T-helper 2 cell treated with Interferon-gamma antibody and Interleukin-4, amounts not matched to agents 5 μg/mL and 100 μg/mL, for 36 hours (primary cell): Measurements from ENCODE around the gene TAF3.
"Not testable (repeated sequence)": the region's sequence is repeated elsewhere in the genome, so short reads cannot be mapped to it uniquely, and the experiment has no call there.

Experiments
- DNase-seq: peaks from one replicate; pipeline ENCODE4 v3.0.0; 2021; ENCODE audit warnings: low spot score
- H3K27ac Mint-ChIP-seq: one replicate; pipeline ENCODE4 v1.8.0; 2021; ENCODE audit warnings: mild to moderate bottlenecking, mixed read lengths
- H3K27me3 Mint-ChIP-seq: one replicate; pipeline ENCODE4 v1.8.0; 2021; ENCODE audit warnings: low read depth, mixed read lengths
- H3K36me3 Mint-ChIP-seq: one replicate; pipeline ENCODE4 v1.8.0; 2021; ENCODE audit warnings: low read depth, mixed read lengths
- H3K4me1 Mint-ChIP-seq: one replicate; pipeline ENCODE4 v1.8.0; 2021; ENCODE audit warnings: low read depth, mixed read lengths
- H3K4me3 Mint-ChIP-seq: one replicate; pipeline ENCODE4 v1.8.0; 2022; ENCODE audit warnings: mild to moderate bottlenecking, moderate library complexity, mixed read lengths
- H3K9me3 Mint-ChIP-seq: one replicate; pipeline ENCODE4 v1.8.0; 2021; ENCODE audit warnings: mixed read lengths

TAF3 gene

DNA sequence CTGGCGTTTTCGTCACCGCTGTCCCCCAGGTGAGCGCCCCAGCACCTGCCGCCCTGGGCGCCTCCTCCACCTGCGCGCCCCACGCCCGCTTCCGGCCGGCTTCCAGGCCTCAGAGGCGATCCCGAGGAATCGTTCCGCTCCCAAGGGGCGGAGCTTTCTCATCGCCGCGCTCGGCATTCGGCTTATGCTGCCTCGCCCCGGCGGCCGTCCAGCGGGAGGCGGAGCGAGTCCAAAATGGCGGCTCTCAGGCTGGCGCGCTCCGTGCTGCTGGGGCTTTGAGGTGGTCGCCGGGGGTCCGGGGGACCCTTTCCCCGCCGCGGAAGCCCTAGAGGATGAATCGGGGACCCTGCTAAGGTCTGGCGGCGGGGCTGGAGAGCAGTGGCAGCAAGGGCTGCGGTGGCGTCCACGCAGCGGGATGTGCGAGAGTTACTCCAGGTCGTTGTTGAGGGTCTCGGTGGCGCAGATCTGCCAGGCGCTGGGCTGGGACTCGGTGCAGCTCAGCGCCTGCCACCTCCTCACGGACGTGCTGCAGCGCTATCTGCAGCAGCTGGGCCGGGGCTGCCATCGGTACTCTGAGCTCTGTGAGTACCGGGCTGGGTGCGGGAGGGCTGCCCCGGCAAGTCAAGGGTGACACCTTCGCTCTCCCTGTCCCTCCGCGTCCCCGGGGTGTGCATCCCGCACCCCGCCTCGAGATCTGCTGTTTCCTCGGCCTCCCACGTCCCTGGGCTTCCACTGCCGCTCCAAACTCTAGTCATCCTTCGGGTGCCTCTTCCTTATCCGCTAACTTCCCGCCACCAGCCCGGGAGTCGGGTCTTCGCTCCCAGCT lies at the start of gene TAF3:
TSS of gene TAF3 (plus strand) at position 211 of the 826 bp plus-strand sequence. CDS start at position 416, 205 bp downstream.
- H3K9me3 Mint-ChIP-seq = no peaks in the 10 kb centered on the region
- peak within 1 kb of the TSS; percentile 93 for H3K4me3 Mint-ChIP-seq
- H3K36me3 Mint-ChIP-seq = peaks cover 8% of the 10 kb centered on the region
- peak; percentile 93 for DNase-seq
- peaks cover 19% of the 10 kb centered on the region for H3K27me3 Mint-ChIP-seq
- peaks cover 20% of the 10 kb centered on the region for H3K4me1 Mint-ChIP-seq
- peak within 1 kb of the TSS; percentile 87 for H3K27ac Mint-ChIP-seq

DNA sequence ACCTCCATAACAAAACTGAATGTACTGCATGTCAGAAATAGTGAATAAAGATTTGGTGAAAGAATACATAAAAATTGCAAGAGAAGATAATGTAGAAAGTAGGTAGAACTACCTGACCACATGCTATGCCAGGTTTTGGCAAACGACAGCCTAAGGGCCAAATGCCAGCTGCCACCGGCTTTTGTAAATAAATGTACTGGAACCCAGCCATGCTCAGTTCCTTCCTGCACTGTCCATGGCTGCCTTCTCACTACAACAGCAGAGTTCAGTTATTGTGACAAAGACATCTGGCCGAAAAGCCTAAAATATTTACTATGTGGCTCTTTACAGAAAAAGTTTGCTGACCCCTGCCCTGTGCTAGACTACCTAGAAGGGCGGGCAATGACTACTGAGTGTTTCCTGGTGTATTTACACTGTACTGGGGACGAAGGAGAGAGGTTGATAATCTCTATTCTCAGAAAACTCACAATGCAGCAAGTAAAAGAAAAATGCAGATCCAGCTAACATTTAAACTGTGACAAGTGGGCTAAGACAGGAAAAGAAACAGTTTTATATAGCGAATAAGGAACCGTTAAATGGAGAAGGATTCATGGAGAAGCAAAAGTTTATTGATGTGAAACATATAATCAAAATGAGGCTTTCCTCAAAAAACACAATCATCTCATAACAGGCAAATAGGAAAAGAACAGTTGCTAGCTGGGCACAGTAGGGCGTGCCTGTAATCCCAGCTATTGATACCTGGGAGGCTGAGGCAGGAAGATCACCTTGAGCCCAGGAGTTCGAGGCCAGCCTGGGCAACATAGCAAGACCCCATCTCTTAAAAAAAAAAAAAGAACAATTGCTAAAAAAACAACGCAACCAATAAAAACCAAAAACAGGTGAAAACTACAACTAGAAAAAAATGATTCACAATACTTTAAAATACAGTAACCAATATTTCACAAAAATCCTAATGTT lies 44.2 kb upstream of the TAF3 start:
- H3K9me3 Mint-ChIP-seq = no peaks in the 10 kb centered on the region
- H3K4me1 Mint-ChIP-seq = peaks cover 2% of the 10 kb centered on the region
- peaks cover 47% of the 10 kb centered on the region for H3K36me3 Mint-ChIP-seq
- no peaks in the 10 kb centered on the region for H3K27me3 Mint-ChIP-seq
- no peak overlapping the region for H3K27ac Mint-ChIP-seq
- DNase-seq = no peak
- no peak overlapping the region for H3K4me3 Mint-ChIP-seq

GRCh38 chr10:7776777-7777176 lies 41.5 kb upstream of the TAF3 start:
- Mint-ChIP-seq H3K4me1 (peaks cover 6% of the 10 kb centered on the region), H3K27ac (no peak overlapping the region), H3K27me3 (no peaks in the 10 kb centered on the region), H3K9me3 (no peaks in the 10 kb centered on the region), H3K4me3 (no peak overlapping the region), H3K36me3 (peaks cover 55% of the 10 kb centered on the region)
- no peak for DNase-seq

DNA sequence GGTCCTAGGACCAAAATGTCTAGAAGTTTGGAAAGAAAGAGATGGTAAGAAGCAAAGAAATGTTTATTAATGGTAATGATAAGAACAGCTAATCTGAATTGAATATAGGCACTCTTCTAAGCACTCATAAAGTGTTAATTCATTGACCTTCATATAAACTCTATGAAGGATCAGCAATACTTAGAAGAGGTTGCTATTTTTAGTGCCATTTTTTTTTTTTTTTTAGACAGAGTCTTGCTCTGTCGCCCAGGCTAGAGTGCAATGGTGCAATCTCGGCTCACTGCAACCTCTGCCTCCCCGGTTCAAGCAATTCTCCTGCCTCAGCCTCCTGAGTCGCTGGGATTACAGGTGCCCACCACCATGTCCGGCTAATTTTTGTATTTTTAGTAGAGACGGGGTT lies 36.1 kb upstream of the TAF3 start:
- H3K27ac Mint-ChIP-seq, H3K27me3 Mint-ChIP-seq, H3K4me3 Mint-ChIP-seq, DNase-seq, H3K9me3 Mint-ChIP-seq: not testable (repeated sequence)
- peaks cover 17% of the 10 kb centered on the region for H3K4me1 Mint-ChIP-seq
- peaks cover 39% of the 10 kb centered on the region for H3K36me3 Mint-ChIP-seq

DNA sequence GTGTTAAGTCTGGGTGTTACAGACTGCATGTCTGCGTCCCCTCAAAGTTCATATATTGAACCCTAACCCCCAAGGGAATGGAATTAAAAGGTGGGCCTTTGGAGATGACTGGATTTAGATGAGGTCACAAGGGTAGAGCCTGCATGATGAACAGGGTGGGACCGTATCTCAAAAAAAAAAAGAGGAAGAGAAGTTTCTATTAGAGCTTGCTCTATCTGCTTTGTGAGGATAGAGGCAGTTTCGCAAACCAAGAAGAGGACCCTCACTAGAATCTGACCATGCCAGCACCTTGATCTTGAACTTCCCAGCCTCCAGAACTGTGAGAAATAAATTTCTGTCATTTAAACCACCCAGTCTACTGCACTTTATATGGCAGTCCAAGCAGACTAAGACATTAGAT lies 31.9 kb upstream of the TAF3 start:
- H3K9me3 Mint-ChIP-seq = no peaks in the 10 kb centered on the region
- H3K36me3 Mint-ChIP-seq = peaks cover 17% of the 10 kb centered on the region
- H3K4me1 Mint-ChIP-seq = peaks cover 26% of the 10 kb centered on the region
- H3K27ac Mint-ChIP-seq = no peak overlapping the region
- DNase-seq = no peak
- H3K27me3 Mint-ChIP-seq = no peaks in the 10 kb centered on the region
- H3K4me3 Mint-ChIP-seq = no peak overlapping the region

DNA sequence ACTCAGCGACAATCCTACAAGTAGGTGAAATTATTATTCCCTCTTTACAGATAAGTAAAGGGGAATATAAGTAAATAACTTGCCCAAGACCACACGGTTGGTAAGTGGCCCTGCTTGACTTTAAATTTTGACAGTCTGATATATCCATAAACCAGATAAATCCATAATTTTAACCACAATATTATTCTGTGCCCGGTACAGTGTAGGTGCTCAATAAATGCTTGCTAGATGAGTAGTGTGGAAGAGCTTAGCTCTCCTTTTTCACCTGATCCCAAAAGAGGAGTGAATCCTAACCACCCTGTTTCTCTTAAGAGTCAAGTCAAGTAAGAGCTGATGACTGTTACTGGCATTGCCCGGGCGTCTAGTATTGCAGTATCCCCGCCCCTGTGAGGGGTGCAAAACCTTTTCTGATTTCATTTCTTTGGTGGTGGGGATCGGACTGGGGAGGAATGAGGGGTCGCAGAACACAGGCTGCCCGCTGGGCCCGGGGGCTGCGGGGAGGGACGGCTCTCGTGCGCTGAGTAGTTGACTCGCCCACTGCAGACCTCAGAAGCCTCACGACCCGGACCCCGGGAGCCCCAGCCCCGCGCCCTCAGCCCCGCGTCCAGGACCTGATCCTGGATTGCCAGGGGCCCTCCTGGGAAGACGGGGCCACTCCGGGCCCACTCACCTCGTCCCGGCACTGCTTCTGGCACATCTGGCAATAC lies 31.0 kb upstream of the TAF3 start:
- Mint-ChIP-seq H3K27ac (no peak overlapping the region), H3K27me3 (no peaks in the 10 kb centered on the region), H3K9me3 (no peaks in the 10 kb centered on the region), H3K4me3 (no peak overlapping the region), H3K36me3 (peaks cover 22% of the 10 kb centered on the region), H3K4me1 (peaks cover 34% of the 10 kb centered on the region)
- DNase-seq = no peak

DNA sequence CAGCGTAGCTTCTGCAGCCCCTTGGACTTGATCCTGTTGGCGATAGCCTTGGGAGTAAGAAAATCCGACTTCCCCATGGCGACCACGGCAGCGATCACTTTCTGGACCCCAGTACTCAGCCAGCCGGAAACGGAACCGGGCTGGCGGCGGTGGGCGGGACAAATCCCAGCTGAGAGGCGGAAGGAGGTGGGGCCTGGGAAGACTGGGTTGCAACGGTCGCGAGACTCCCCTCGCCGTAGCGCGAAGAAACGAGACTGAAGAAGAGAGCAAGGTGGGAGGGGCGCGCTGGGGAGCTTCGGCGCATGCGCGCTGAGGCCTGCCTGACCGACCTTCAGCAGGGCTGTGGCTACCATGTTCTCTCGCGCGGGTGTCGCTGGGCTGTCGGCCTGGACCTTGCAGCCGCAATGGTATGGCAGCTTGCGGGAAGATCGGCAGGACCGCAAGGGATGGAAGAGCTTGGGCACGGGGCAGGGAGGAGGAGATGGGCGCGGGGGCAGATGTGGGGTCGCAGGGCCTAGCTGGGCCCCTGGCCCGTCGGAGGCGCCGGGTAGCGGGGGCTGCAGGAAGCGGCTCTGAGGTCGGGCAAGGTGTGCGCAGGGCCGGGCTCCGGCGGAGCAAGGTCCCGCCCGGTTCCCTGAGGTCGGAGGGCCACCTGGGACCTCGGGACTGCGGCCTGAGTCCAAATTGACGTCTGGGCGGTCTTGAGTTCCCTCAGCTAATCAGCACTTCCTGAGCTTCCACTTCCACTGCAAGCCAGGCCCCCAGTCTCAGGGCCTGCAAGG lies 30.3 kb upstream of the TAF3 start, which contains the start of the genes ATP5F1C and KIN:
TSS of gene ATP5F1C (plus strand) at position 321 of the 782 bp plus-strand sequence. CDS start at position 352, 31 bp downstream.
TSS of gene KIN (minus strand) at position 137 of the 782 bp plus-strand sequence. CDS start at position 77, 60 bp downstream.
- Mint-ChIP-seq H3K27me3 (no peaks in the 10 kb centered on the region), H3K9me3 (no peaks in the 10 kb centered on the region), H3K4me1 (peaks cover 40% of the 10 kb centered on the region), H3K36me3 (peaks cover 28% of the 10 kb centered on the region), H3K27ac (no peak within 1 kb of the TSS), H3K4me3 (no peak within 1 kb of the TSS)
- DNase-seq = peak; percentile 97

DNA sequence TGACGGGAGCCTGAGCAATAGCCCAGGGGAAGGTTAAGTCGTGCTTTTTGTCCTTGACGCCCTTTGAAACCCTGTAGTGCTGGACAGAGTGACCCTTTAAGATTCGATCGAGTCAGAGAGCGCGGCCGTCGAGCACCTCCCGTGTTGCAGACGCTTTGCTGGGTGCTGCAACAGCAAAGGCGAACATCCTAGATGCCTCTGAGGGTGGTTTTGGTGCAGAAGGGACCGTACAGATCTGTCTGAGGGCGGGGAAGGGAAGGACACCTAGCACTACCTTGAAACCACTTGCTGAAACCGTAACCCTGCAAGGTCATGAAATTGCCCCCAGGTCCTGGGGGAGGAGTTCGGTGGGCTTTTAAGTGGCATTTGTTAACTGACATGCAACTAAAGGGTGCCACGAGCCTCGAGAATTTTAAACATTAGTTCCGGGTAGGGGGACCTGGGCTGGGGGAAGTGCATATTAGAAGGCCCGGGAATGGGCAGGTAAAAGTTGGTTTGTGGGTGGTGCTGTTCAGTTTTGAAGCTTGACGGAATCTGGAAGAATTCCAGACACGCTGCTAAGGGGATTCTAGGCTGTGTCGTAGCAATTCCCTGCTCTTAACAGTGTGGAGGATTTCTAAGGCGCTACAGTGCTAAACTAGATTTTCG lies 29.5 kb upstream of the TAF3 start:
- no peaks in the 10 kb centered on the region for H3K9me3 Mint-ChIP-seq
- no peak for DNase-seq
- peaks cover 36% of the 10 kb centered on the region for H3K4me1 Mint-ChIP-seq
- H3K27ac Mint-ChIP-seq = no peak overlapping the region
- H3K27me3 Mint-ChIP-seq = no peaks in the 10 kb centered on the region
- peaks cover 25% of the 10 kb centered on the region for H3K36me3 Mint-ChIP-seq
- H3K4me3 Mint-ChIP-seq = no peak overlapping the region

GRCh38 chr10:7789390-7789789 lies 28.9 kb upstream of the TAF3 start:
- H3K36me3 Mint-ChIP-seq = peaks cover 29% of the 10 kb centered on the region
- DNase-seq = no peak
- H3K27ac Mint-ChIP-seq = no peak overlapping the region
- peaks cover 39% of the 10 kb centered on the region for H3K4me1 Mint-ChIP-seq
- no peaks in the 10 kb centered on the region for H3K9me3 Mint-ChIP-seq
- H3K4me3 Mint-ChIP-seq = no peak overlapping the region
- H3K27me3 Mint-ChIP-seq = no peaks in the 10 kb centered on the region

GRCh38 chr10:7792541-7792940 lies 25.8 kb upstream of the TAF3 start:
- Mint-ChIP-seq H3K27ac (no peak overlapping the region), H3K4me1 (peaks cover 50% of the 10 kb centered on the region), H3K9me3 (no peaks in the 10 kb centered on the region), H3K27me3 (no peaks in the 10 kb centered on the region), H3K4me3 (no peak overlapping the region), H3K36me3 (peaks cover 47% of the 10 kb centered on the region)
- DNase-seq = no peak

DNA sequence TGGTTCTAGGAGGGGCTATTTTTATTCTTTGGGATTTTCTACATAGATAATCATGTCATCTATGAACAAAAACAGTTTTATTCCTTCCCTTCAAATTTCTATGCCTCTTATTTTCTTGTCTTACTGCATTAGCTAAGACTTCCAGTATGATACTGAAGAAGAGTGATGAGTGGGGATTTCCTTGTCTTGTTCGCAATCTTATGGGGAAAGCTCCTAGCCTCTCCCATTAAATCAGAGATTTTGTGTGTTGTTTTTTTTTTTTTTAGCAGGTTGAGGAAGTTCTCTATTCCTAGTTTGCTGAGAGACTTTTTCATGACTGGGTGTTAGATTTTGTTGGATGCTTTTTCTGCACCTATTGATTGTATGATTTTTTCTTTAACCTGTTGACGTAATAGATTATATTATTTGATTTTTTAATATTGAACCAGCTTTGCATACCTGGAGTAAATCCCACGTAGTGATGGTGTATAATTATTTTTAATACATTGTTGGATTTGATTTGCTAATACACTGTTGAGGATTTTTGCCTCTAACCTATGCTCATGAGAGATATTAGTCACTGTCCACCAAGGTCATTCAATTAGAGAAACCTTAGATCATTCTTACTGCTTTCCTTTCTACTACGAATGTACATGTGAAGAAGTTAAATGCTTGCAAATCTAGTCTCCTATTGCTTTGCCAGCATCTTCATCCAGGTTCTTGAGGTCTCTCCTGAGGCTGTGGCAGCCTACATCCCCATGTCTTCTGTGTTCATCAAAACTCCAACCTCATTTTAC lies 23.9 kb upstream of the TAF3 start:
- no peak overlapping the region for H3K4me3 Mint-ChIP-seq
- peaks cover 43% of the 10 kb centered on the region for H3K4me1 Mint-ChIP-seq
- no peak overlapping the region for H3K27ac Mint-ChIP-seq
- DNase-seq = no peak
- H3K36me3 Mint-ChIP-seq = peaks cover 56% of the 10 kb centered on the region
- no peaks in the 10 kb centered on the region for H3K27me3 Mint-ChIP-seq
- H3K9me3 Mint-ChIP-seq = no peaks in the 10 kb centered on the region

- peaks cover 61% of the 10 kb centered on the region for H3K36me3 Mint-ChIP-seq
- no peak overlapping the region for H3K4me3 Mint-ChIP-seq
- peaks cover 39% of the 10 kb centered on the region for H3K4me1 Mint-ChIP-seq
- no peak overlapping the region for H3K27ac Mint-ChIP-seq
- no peaks in the 10 kb centered on the region for H3K9me3 Mint-ChIP-seq
- DNase-seq = no peak
- no peaks in the 10 kb centered on the region for H3K27me3 Mint-ChIP-seq
These were observed 22.7 kb upstream of the TAF3 start for GRCh38 chr10:7795605-7796004.
